Fibroblast of lung (primary cell): ENCODE measurements around the gene FAM50B. TPM values are rescaled to one million over a fixed set of nuclear protein-coding genes. Genes with fewer than 3 reads are reported as not detected.

Source experiments
- DNase-seq, 2 donors: peaks; one replicate each; pipeline versions ENCODE4 v3.0.0 to v3.0.0-alpha.2; 2010; ENCODE audit warnings: low read depth in 2 of 2
- H2AFZ ChIP-seq: 2 replicates; pipeline ENCODE4 v1.5.1; 2012; ENCODE audit warnings: low read length, control low read depth, inconsistent platforms
- H3K27ac ChIP-seq: 2 replicates; pipeline ENCODE4 v1.5.1; 2011; ENCODE audit warnings: low read length, control low read depth; ENCODE audit not compliant: insufficient read depth
- H3K27me3 ChIP-seq: 2 replicates; pipeline ENCODE4 v1.5.1; 2011; ENCODE audit warnings: mild to moderate bottlenecking, low read length; ENCODE audit not compliant: control insufficient read depth, insufficient read depth
- H3K36me3 ChIP-seq: 2 replicates; pipeline ENCODE4 v1.5.1; 2011; ENCODE audit warnings: low read length; ENCODE audit not compliant: control insufficient read depth, insufficient read depth
- H3K4me1 ChIP-seq: 2 replicates; pipeline ENCODE4 v1.5.1; 2011; ENCODE audit warnings: low read length; ENCODE audit not compliant: control insufficient read depth, insufficient read depth; ENCODE audit errors: extremely low read depth
- H3K4me2 ChIP-seq: 2 replicates; pipeline ENCODE4 v1.5.1; 2011; ENCODE audit warnings: low read length, control low read depth; ENCODE audit not compliant: insufficient read depth; ENCODE audit errors: extremely low read depth
- H3K4me3 ChIP-seq, 4 experiments: fragments of 200-600 bp in 1 of 4; sonication (generic) in 1 of 4; replicated peaks in 1 of 4; 2 replicates each; pipeline ENCODE4 v1.5.1; 2011 to 2016; ENCODE audit warnings: low read length in 4 of 4, low read depth in 3 of 4, mild to moderate bottlenecking in 3 of 4, control low read depth in 2 of 4, inconsistent platforms in 1 of 4, mixed read lengths in 1 of 4; ENCODE audit not compliant: insufficient read depth in 1 of 4; ENCODE audit errors: control extremely low read depth in 1 of 4
- H3K79me2 ChIP-seq: 2 replicates; pipeline ENCODE4 v1.5.1; 2012; ENCODE audit warnings: mild to moderate bottlenecking, low read length, inconsistent platforms; ENCODE audit not compliant: control insufficient read depth, insufficient read depth
- H3K9ac ChIP-seq: 2 replicates; pipeline ENCODE4 v1.5.1; 2011; ENCODE audit warnings: mild to moderate bottlenecking, low read length, control low read depth; ENCODE audit not compliant: insufficient read depth
- H3K9me3 ChIP-seq: 2 replicates; pipeline ENCODE4 v1.5.1; 2012; ENCODE audit warnings: low read depth, low read length; ENCODE audit not compliant: control insufficient read depth, insufficient read depth
- H4K20me1 ChIP-seq: 2 replicates; pipeline ENCODE4 v1.5.1; 2011; ENCODE audit warnings: low read length; ENCODE audit not compliant: control insufficient read depth, insufficient read depth; ENCODE audit errors: extremely low read depth
- EZH2 ChIP-seq: IDR thresholded peaks from 2 replicates; pipeline ENCODE4 v1.5.1; 2012; ENCODE audit warnings: low read length, control low read depth, mild to moderate bottlenecking; ENCODE audit errors: missing control alignments
- polyA plus RNA-seq, 2 donors: library from polyadenylated mRNA; depleted of rRNA in 1 of 2; stranded (reverse) in 1 of 2; unstranded in 1 of 2; fragments of >200 nt; gene quantifications; 2 replicates each; pipeline ENCODE4 v1.2.1, GENCODE V29; 2011 to 2012; ENCODE audit warnings: missing spikeins in 1 of 2
- total RNA-seq: library from RNA; depleted of rRNA; stranded (reverse); fragments of >200 nt; gene quantifications from 2 replicates; pipeline ENCODE4 v1.2.1, GENCODE V29; 2014
- TF ChIP-seq, protein P1 (sequence below), 2 donors: IDR thresholded peaks in 1 of 2; conservative IDR thresholded peaks in 1 of 2; 1 replicate in 1 of 2; 2 replicates in 1 of 2; pipeline ENCODE4 v1.5.1; 2011 to 2012; ENCODE audit warnings: low read length in 2 of 2, control low read depth in 1 of 2, inconsistent platforms in 1 of 2, low read depth in 1 of 2, mild to moderate bottlenecking in 1 of 2

The FAM50B gene
- total and polyA plus RNA-seq, 2 donors (not counting 1 experiment from before 2014, with no cell fraction given) = 4.2 to 15.7 TPM

GRCh38 chr6:3874069-3874468 lies 24.9 kb downstream of the FAM50B start:
- H3K4me2 ChIP-seq = no peak overlapping the region
- H3K4me3 ChIP-seq = no peak overlapping the region
- no peak overlapping the region for H2AFZ ChIP-seq
- H3K27ac ChIP-seq = no peak overlapping the region
- H3K4me1 ChIP-seq = no peaks in the 10 kb centered on the region
- H4K20me1 ChIP-seq = no peaks in the 10 kb centered on the region
- DNase-seq = no peak
- H3K9me3 ChIP-seq = no peaks in the 10 kb centered on the region
- TF ChIP-seq, protein P1, sequence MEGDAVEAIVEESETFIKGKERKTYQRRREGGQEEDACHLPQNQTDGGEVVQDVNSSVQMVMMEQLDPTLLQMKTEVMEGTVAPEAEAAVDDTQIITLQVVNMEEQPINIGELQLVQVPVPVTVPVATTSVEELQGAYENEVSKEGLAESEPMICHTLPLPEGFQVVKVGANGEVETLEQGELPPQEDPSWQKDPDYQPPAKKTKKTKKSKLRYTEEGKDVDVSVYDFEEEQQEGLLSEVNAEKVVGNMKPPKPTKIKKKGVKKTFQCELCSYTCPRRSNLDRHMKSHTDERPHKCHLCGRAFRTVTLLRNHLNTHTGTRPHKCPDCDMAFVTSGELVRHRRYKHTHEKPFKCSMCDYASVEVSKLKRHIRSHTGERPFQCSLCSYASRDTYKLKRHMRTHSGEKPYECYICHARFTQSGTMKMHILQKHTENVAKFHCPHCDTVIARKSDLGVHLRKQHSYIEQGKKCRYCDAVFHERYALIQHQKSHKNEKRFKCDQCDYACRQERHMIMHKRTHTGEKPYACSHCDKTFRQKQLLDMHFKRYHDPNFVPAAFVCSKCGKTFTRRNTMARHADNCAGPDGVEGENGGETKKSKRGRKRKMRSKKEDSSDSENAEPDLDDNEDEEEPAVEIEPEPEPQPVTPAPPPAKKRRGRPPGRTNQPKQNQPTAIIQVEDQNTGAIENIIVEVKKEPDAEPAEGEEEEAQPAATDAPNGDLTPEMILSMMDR (conservative IDR thresholded peaks at IDR 0.05 in 1 of 2, IDR thresholded peaks at IDR 0.05 in 1 of 2; ENCODE audit: low read depth in 1 of 2, low read length in 2 of 2) = no peak
- no peak for TF ChIP-seq EZH2
- peaks cover 2% of the 10 kb centered on the region for H3K27me3 ChIP-seq
- H3K36me3 ChIP-seq = no peaks in the 10 kb centered on the region
- no peak overlapping the region for H3K9ac ChIP-seq
- no peaks in the 10 kb centered on the region for H3K79me2 ChIP-seq

- H4K20me1 ChIP-seq = no peaks in the 10 kb centered on the region
- H3K9ac ChIP-seq = no peak overlapping the region
- H3K79me2 ChIP-seq = no peaks in the 10 kb centered on the region
- H3K4me2 ChIP-seq = no peak overlapping the region
- TF ChIP-seq EZH2 = no peak
- TF ChIP-seq, protein P1 (conservative IDR thresholded peaks at IDR 0.05 in 1 of 2, IDR thresholded peaks at IDR 0.05 in 1 of 2; ENCODE audit: low read depth in 1 of 2, low read length in 2 of 2) = no peak
- H3K27me3 ChIP-seq = peaks cover 2% of the 10 kb centered on the region
- no peak overlapping the region for H3K4me3 ChIP-seq
- H3K9me3 ChIP-seq = no peaks in the 10 kb centered on the region
- DNase-seq = no peak
- H2AFZ ChIP-seq = no peak overlapping the region
- H3K36me3 ChIP-seq = no peaks in the 10 kb centered on the region
- no peak overlapping the region for H3K27ac ChIP-seq
- no peaks in the 10 kb centered on the region for H3K4me1 ChIP-seq
These were observed 26.3 kb downstream of the FAM50B start for GRCh38 chr6:3875486-3875885.

- H2AFZ ChIP-seq = no peak overlapping the region
These were observed 26.9 kb downstream of the FAM50B start for GRCh38 chr6:3876101-3876500.

More at GRCh38 chr6:3876101-3876500, 26.9 kb downstream of the FAM50B start:
- Histone ChIP-seq H3K4me2 (no peak overlapping the region), H3K4me1 (no peaks in the 10 kb centered on the region), H3K9ac (no peak overlapping the region), H3K79me2 (no peaks in the 10 kb centered on the region), H3K27me3 (peaks cover 2% of the 10 kb centered on the region), H3K9me3 (no peaks in the 10 kb centered on the region), H4K20me1 (no peaks in the 10 kb centered on the region), H3K4me3 (no peak overlapping the region), H3K36me3 (no peaks in the 10 kb centered on the region), H3K27ac (no peak overlapping the region)
- TF ChIP-seq EZH2 = no peak
- TF ChIP-seq, protein P1 (conservative IDR thresholded peaks at IDR 0.05 in 1 of 2, IDR thresholded peaks at IDR 0.05 in 1 of 2; ENCODE audit: low read depth in 1 of 2, low read length in 2 of 2) = no peak
- peak in 1 of 2 donors; percentile 75 for DNase-seq
